Stimulated activated naive CD4-positive, alpha-beta T cell (primary cell): Measurements from ENCODE around the gene KMT2B.
A peak's percentile ranks its signal among the peaks of the same experiment; 100 is the strongest.

ENCODE experiments used
- DNase-seq, 6 experiments: peaks; one replicate each; lab custom pipeline; 2025; lab: John Stamatoyannopoulos, UW

The KMT2B gene

DNA sequence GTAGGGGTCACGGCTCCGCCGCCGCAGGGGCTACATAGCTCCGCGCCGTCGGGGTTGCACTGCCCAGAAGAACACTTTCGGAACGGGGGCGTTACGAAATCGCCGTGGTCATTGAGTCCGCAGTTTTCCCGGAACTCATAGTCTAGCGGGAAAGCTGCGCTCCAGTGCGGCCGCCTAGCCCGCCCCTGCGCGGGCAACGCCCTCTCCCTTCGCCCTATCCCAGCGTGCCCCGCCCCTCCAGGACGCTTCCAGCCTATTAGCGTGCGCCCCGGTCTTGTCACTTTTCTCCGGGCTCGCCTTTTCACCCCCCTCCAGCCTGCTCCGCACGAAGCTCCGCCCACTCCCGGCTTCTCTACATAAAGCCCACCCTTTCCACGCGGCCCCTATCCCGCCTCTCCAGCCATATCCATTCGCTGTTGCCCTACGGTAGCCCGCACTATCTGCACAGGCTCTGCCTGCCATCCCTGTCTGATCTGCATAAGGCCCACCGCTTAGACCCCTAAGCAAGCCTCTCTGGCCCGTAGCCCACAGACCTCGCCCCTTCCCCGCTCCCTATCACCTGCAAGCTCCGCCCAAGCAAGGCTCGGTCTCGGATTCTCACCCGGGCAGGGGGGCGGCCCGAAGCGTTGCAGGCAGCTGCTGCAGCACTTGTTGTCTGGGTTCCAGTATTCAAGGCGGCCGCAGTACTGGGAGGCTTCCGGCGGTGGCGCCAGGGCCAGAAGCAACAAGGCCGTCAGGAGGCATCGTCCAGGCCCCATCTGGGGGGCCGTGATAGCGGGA is 22.8 kb downstream of the KMT2B start:
- DNase-seq: peak; percentile 89 to 95 (median 91)

DNA sequence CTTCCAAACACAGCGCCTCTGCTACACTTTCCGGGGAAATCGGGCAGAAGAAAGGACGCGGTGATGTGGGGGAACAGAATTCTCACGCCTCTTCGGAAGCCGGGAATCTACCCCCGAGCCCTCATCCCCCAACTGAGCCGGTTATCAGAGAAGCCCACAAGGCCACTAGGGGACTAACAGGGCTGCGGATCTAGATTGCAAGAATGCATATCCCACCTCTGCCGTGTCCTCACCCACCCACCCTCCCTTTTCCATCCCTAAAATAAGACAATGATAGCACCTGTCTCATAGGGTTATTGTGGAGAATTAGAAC is 23.4 kb downstream of the KMT2B start:
- DNase-seq: peak in 1 of 6 experiments; percentile 64

DNA sequence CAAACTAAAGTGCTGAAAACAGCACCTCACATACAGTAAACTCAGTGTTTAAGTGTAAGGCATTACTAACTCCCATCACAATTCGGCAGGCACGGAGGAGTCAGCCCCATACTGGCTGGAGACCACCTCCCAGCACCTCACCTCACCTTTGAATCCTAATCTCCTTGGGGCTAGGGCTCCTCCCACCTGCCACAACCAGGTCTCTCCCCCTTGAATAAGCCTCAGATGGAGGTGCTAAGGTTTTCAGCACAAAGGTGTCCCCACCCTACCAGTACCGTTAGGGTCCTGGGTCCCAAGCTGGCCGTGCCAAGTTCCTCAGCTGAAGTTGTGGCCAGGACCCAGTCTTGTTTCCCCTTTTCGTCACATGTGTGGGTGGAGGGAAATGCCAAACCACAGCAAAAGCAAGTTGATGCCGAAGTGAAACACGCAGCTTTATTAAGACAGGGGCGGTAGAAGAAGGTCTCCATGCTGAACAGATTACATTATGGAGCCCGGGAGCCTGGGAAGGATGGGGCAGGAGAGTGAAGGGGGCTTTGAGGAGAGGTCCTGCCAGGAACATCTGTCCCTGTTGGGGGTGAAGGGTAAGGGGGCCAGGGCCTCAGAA is 24.4 kb downstream of the KMT2B start, which contains the start of gene IGFLR1:
Gene IGFLR1 (minus strand): TSS at position 332 of the 604 bp plus-strand sequence. CDS start 1,272 bp downstream, outside the sequence.
- DNase-seq: peak; percentile 36 to 77 (median 56)

DNA sequence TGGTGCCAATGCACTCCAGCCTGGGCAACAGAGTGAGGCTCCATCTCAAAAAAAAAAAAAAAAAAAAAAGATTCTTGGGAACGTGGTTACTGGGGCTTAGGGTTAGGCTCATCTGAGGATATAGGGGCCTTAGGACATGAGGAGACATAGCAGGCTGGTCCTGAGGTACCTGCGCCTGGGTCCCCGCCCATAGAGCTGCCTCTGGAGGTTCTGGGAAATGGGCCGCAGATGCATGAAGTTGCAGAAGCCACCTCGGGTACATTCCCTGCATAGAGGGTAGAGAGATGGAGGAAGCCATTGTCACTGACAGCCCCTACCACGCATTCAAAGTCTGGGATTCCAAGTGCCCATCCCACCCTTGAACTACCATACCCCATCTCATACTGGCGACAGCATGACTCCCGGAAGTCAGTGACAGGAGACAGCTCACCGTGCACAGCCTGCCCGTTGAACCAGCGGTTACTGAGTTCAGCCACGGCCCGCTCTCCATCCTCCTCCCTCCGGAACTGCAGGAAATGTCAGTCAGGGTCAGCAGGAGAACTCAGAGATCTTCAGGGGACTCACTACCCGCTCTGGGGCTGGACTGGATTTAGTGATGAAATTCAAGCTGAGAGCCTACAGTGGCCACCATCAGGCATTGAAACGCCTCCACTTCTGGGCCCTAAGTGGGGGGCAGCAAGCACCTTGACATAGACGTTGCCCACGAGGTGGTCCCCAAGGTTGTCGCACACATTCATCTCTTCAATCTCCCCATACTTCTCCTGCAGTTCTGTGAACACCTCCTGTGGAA is 26.0 kb downstream of the KMT2B start:
- DNase-seq: no peak

DNA sequence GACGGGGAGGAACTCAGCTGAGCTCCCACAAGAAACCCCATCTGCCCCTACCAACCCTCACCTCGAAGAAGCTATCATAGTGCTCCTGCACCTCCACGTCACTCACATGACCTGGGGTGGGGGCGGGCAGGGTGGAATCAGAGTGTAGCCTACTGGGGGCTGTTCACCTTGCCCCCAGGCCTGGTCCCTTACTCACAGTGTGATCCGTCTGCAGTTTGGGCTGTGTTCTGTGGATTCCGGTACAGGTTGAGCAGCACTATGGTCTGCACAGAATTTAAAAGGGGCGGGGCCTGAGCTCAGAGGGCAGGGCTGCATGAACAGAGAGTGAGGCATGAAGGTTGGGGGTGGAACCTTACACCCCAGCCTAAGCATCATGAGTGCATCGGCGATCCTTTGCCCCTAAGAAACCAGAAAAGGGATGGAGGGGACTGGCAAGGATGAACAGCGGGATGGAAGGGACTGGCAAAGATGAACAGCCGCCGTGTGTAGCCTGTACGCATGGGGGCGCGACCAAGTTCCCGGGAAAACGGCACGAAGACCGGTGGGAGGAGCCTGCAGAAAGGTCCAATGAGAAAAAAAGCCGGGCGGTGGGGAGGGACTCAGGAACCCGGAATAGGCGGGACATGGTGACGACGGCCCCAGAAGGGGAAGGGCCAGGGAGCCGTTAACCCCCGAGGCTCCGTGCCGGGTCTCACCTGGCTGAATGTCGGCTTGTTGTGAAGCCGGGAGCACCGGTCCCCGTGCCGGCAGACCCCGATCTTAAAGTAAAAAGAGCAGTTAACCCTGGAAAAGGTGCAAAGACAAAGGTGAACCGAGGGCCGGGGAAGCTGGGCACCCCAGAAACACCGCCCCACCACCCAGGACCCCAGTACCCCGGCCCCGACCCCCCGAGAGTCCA is 26.9 kb downstream of the KMT2B start:
- peak; percentile 88 to 99 (median 93) for DNase-seq

DNA sequence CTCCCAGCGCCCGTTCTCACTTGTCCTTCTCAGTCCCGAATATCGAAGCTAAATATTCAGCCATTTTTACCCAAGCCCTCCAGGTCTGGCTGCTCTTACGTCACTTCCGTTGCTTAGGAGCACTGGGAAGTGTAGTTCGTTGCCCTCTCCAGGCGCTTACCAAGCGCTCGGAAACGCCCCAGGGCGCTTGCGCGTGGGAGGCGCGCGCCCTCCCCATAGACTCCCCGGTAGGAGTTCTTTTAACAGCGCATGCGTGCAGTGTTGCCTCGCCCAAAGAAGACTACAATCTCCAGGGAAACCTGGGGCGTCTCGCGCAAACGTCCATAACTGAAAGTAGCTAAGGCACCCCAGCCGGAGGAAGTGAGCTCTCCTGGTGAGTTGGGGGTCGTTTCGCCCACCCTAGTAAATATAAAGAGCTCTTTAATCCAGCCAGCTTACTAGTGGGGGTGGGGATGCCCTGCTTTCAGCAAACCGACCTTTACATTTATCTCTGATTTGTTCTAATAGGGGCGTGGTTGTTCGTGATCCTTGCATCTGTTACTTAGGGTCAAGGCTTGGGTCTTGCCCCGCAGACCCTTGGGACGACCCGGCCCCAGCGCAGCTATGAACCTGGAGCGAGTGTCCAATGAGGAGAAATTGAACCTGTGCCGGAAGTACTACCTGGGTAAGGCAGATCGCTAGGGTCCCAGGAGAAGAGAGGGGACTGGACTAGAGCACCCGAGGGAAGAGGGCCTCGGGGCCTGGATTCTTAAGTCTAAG is 27.7 kb downstream of the KMT2B start, which contains the start of the genes PSENEN and U2AF1L4:
Gene PSENEN (plus strand): TSS at position 324 of the 759 bp plus-strand sequence. CDS start 280 bp downstream, at position 604.
Gene U2AF1L4 (minus strand): TSS at position 91 of the 759 bp plus-strand sequence. CDS start 27 bp downstream, at position 64.
- DNase-seq: peak; percentile 89 to 97 (median 96)

DNA sequence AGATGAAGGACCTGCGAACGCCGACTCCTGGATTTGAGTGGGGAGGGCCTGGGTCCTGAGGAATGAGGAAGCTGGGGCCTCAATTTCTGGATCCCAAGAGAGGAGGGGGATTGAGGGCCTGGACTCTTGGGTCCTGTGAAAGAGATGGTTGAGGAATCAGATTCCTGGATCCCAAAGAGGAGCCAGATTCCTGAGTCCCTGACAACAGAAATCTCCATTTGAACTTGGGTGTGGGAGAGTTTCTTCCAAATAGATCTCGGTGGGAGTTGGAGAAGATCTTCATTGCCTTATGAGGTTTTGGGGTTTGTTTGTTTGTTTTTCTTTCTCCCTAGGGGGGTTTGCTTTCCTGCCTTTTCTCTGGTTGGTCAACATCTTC is 28.3 kb downstream of the KMT2B start:
- DNase-seq: no peak

DNA sequence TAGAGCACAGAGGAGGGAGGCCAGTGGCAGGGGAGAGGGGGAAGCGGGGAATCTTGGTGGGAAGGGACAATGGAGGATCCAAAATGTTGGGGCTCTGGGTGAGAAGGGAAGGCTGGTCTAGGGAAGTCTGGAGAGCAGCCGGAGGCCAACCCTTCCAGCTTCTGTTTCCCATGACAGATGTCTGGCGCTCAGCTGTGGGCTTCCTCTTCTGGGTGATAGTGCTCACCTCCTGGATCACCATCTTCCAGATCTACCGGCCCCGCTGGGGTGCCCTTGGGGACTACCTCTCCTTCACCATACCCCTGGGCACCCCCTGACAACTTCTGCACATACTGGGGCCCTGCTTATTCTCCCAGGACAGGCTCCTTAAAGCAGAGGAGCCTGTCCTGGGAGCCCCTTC is 28.7 kb downstream of the KMT2B start:
- no peak for DNase-seq

DNA sequence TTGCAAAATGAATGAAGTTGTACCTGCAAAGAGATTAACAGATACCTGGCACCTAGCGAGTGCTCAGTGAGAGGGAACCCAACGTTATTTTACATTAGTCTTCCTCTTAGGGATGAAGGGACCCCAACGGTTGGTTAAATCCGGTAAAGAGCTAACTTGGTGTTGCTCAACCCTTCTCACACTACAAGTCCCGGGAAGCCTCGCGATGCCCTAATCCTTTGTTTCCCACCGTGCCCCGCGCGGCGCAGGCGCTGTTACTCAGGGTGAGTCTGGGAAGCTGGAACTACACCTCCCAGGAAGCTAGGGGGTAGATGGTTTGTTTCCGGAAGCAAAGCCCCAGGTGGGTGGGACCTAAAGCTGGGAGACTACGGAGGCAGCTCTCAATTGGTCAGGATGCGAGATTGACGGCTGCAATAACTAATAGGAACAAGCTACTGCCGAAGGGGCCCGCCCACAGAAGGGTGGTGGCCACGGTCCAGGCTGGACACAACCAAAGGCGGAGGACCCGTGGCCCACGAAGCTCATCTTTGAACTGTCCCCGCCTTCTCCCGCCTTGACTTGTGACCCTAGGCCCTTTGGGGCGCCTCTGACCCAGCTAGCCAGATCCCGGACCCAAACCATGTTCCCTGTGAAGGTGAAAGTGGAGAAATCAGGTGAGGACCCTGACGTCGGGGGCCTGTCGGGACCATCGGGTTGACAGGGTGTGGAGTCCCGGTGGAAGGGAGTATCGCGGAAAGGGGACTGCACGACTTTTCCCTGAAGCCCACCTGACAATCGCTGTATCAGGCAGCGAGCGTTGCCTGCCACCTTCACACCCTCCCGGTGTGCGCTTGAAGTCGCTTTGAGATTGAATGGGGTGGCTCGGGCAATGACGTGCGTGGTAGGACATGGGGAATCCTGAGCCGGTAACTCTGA is 30.6 kb downstream of the KMT2B start, which contains the start of gene LIN37:
Gene LIN37 (plus strand): TSS at position 471 of the 915 bp plus-strand sequence. CDS start 149 bp downstream, at position 620.
- peak; percentile 95 to 99 (median 98) for DNase-seq

DNA sequence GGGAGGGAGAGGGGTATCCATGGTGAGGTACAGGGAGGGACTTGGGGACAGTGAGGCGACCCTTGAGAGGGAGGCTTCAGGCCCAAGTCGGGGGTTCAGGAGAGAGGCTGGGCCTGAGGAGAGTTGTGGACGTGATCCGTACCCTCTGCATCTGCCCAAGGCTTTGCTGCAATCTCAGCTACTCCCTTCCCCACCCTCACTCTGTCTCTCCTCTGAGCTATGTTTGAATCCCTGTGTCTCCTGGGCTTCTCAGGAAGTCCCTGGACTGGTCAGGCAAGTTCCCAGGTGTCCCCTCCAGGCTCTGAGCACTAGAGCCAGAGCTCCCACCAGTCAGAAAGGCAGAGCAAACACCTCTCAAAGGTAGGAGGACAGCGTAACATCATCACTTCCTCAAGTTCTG is 32.4 kb downstream of the KMT2B start:
- DNase-seq: no peak

DNA sequence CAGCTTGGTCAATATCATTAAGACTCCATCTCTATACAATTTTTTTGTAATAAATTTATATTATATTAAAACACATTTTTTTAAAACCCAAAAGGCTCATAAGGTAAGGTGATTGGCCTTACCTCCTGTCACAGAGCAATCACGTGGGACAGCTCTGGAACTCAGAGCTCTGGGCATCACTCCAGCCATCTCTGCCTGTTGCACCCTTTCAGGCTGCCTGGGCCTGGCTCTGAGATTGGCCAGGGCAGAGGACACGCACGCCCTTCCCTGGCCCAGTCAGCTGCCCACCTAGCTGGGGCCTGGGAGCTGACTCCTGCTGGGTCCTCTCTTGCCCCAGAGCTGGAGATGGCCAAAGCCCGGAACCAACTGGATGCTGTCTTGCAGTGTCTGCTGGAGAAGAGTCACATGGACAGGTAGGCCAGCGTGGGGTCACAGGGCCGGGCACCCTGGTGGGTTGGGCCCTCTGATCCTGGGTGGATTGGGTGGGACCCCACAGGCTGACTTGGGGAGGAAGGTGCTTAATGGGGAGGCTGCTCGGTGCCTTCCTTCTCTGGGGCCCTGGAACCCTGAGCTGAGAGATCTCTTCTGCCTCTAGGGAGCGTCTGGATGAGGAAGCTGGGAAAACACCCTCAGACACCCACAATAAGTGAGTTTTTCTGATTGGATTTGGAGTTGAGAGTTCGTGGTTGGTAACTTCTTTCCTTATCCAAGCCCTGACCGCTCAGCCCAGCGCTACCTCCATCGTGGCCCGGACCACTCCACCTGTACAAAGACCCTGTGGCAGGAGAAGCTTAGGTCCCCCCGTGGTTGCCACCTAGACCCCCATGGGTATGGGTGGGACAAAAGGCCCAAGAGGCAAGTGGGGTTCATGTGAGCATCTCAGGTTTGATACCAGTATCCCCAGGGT is 34.3 kb downstream of the KMT2B start:
- no peak for DNase-seq

DNA sequence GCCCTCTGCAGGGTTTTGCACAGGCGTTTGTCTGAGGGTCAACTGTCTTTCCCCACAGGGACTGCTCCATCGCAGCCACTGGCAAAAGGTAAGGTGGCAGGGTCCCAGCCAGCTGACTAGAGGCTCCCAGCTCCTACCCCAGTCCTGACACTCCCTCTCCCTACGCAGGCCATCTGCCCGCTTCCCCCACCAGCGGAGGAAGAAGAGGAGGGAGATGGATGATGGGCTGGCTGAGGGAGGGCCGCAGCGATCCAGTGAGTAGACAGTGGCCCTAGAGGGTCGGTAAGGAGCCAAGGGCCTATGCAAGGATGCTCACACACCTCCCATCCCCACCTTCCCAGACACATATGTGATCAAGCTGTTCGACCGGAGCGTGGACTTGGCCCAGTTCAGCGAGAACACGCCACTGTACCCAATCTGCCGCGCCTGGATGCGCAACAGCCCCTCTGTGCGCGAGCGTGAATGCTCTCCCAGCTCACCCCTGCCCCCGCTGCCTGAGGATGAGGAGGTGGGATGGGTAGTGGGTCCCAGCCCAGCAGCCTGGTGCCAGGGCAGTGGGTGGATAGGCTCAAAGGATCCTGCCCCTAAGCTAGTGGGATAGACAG is 35.0 kb downstream of the KMT2B start:
- DNase-seq: no peak

DNA sequence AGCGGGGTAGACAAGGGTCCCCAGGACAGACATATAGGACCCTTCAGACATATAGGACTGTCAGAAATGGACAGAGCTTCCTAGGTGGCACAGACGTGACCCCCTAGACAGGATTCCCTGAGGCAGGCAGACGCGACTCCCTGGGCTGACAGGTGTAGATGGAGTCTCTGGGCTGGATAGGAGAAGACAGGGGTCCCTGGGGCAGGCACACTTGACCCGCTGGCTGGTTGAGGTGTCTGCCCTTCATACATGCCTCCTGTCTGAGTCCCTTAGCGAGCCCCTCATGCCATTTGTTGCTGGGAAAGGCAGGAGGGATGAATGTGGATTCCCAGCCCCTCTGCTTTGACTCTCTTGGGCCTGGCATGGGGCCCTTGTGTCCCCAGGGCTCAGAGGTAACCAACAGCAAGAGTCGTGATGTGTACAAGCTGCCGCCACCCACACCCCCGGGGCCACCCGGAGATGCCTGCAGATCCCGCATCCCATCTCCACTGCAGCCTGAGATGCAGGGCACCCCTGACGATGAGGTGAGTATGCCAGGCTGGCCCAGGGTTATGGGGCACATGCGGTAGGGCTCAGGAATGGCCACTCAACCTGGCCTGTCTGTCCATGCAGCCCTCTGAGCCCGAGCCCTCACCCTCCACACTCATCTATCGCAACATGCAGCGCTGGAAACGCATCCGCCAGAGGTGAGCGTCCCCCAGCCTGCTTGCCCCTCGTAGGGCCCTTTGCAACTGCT is 36.0 kb downstream of the KMT2B start:
- DNase-seq: no peak

DNA sequence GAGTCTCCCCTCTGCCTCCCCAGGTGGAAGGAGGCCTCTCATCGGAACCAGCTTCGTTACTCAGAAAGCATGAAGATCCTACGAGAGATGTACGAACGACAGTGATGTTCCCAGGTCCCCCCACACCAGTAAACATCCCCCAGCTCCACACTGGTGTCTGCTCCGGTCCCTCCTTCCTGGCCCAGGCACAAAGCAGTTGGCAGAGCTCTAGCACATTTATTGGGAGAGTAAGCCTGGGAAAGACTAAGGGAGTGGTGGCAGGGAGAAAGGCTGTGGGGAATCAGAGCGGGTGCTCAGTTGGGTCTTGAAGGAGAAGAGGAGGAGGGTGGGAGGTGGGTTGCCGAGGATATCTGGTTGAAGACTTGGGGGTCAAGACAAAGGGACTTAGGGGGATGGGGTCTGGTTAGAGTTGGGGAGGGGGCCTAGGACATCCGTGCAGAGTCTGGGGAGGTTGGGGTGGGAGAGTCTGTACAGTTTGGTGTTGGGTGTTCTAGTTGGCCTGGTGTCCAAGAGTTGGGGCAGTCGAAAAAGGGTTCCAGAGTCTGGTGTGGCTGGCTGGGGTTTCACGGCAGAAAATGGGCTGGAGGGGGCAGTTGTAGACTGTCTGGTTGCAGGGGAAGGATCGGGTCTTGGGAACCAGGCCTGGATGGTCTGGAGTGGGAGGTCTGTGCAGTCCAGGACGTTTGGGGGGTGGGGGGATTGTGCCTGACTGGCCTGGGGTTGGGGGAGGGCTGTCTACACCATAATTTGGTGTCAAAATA is 36.7 kb downstream of the KMT2B start:
- no peak for DNase-seq

DNA sequence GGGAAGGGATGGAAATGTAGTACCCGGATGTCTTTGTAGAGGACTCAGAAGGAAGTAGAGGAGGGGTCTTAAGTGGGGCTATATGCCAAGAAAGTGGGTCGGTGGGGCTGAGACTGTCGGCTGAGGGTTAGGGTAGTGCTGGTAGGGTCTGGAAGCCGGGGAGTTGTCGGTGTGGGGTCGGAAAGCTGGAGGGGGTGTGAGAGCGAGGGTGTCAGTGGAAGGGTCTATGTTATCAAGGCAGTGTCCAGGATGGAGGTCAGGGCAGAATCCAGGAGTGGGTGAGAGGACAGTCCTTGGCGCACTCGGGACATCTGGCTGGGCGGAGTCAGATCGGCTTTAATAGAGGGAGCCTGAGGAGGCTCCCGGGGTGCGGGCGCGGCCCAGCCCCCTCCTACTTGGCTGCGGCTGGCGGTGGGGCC is 37.3 kb downstream of the KMT2B start:
- no peak for DNase-seq

DNA sequence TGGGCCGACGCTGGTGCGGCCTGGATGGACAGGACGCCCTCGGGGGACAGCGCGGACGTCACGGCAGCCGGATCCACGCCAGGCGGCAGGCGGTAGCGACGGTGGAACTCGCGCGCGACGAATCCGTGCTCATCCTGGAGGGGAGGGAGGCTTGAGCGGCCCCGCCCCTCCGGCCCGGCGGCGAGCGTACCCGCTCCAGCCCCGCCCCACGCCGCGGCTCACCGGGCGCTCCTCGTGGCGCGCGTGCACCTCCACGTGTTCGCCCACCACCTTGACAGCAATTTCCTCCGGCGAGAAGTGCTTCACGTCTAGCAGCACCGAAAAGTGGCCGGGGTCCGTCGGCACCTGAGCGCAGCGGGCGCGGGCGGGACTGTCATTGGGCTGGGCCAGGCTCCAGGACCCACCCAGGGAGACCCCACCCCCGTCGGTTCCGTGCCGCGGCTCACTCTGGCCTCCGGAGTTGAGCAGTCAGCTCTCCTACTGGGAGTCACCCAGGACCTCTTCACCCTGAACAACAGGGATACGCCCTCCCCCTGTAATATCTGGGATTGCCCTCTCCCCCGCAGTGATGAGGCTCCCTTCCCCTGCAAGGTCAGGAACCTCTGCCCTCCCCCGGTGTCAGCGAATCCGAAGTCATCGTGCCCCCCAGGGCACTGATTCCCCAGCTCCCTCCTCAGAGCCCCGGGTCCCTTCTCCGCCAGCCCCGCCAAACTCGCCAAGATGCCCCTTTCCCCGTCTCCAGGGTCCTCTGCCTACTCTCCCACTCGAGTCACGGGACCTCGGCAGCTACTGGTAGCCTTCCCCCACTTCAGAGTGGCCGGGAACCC is 38.0 kb downstream of the KMT2B start:
- peak; percentile 11 to 56 (median 39) for DNase-seq
